Inflammatory macrophage treated with lipopolysaccharide for 1 hour (primary cell): Measurements from ENCODE around the gene SFMBT2.
A peak's percentile ranks its signal among the peaks of the same experiment; 100 is the strongest.
"Not testable (repeated sequence)": the region's sequence is repeated elsewhere in the genome, so short reads cannot be mapped to it uniquely, and the experiment has no call there.

ENCODE experiments used
- DNase-seq, 2 donors: peaks; one replicate each; pipeline ENCODE4 v3.0.0-alpha.2; 2020 to 2022

SFMBT2 gene

DNA sequence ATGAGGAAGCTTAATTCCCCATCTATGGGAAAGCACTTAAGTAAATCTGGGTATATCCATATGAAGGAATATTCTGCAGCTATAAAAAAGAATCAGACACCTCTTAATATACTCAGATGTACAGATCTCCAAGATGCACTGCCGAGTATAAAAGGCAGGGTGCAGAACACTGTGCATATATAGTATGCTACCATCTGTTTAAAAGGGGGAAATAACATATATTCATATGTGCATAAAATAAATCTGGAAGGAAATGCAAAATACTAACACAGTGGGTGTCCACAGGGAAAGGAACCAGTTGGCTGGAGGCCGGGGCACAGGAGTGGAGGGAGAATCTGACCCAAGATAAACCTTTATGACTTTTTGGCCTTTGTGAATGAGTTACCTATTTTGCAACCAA is 201.4 kb downstream of the SFMBT2 start:
- DNase-seq, result no peak

DNA sequence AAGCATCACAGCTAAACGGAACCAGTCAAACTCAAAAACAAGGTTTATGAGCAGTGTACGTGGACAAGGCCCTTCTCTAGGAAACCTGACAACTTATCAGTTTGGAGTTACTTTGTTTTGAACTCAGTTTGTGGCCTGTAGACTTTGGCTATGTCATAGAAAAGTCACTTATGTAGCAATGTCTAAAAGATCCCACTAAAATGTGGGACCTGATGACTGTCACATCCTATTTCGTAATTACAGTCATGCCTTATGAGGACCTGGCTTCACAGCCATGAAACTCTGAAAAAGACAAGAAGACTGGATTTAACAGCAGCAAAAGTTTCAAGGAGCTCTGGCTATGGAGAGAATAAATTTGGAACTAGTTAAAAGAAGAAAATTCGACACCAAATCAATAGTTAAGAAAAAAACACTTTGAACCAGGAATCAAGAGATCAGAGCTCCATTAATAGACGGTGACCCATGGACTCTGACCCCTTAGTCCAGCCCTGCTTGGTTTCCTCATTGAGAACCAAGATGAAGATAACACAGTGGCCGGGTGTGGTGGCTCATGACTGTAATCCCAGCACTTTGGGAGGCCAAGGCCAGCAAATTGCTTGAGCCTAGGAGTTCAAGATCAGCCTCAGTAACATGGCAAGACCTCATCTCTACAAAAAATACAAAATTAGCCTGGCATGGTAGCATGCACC is 204.3 kb downstream of the SFMBT2 start:
- peak; percentile 84 to 94 for DNase-seq

DNA sequence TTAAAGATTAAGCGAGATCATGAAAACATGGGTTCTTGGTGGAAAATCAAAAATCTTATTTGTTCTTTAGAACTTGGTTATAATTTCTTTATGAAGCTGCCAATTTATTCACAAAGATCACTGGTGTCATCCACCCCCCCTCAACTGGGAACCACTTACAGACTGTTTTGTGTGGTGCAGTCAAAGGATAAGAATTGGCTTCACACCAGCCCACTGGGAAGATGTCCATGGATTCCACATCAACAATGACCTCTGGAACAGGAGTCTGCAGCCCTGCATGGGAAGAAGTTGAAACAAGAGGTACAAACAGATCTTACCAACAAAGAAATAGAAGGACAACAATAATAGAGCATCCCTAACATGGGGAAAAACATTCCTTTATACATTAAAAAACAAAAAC is 205.2 kb downstream of the SFMBT2 start:
- no peak for DNase-seq

DNA sequence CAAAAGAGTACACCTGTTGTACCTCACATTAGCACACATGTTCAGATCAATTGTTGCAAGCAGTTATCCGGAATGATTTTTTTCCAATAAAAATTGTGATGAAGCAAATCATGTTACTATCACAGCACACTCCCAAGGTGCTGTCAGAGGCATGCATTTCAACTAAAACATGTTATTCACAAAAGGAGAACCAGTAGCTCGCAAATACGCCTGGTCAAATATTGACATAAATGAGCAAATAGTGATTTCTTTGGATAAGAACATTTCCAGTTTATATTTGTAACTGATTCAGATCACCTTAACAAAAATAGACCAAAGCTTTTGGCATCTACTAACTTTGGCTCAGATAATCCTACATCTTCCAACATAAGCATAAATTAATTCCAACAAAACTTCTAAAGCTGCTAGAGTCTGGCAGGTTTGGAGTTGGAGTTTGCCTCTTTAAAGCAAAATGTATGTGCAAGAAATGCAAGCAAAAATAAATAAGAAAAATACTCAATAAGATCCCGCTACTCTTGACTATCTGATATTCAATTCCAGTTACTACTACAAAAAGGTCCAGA is 208.0 kb downstream of the SFMBT2 start:
- no peak for DNase-seq

DNA sequence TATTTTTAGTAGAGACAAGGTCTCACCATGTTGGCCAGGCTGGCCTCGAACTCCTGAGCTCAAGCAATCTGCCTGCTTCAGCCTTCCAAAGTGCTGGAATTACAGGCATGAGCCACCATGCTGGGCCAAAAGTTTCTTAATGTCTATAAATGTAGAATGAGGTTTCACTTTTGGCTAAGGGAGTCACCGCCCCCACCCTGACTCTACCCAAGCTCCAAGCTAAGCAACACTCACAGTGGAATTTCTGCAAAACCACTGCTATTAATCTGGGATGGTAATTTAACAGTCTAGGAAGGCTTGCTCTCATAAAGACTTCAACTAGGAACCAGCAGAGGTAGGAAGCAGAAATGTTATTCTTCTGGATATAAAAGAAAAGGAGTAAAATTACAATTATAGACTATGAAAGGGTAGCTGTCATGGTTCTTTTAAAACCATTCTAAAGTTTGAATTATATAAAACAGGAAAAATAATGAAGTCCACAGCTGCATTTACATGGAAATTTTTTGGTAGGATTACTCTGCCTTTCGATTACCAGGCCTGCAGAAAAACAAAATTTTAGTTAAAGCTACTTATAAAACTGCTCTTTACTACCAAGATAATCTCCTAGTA is 211.6 kb downstream of the SFMBT2 start:
- peak in 1 of 2 donors; percentile 35 for DNase-seq

GRCh38 chr10:7196284-7196683 is 214.6 kb downstream of the SFMBT2 start:
- no peak for DNase-seq

GRCh38 chr10:7195118-7195517 is 215.7 kb downstream of the SFMBT2 start:
- no peak for DNase-seq

DNA sequence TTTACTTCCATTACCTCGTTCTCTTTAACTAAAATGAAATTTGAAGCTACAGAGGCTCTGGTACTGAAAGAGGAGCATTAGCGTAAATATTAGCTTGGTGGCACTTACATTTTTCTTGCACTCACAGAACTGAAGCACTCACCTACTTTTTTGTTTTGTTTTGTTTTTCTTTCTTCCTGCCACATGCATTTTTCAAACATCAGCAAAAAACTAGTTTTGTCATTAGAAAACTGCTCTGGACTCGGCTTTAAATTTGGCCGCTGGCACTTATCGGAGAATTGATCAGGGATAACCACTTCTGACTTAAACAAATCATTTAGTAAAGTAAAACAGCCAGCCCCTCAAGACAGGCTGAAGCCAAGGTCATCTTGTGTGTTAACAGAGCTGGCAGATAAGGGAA is 216.3 kb downstream of the SFMBT2 start:
- DNase-seq, result no peak

GRCh38 chr10:7193369-7193768 is 217.5 kb downstream of the SFMBT2 start:
- no peak for DNase-seq

DNA sequence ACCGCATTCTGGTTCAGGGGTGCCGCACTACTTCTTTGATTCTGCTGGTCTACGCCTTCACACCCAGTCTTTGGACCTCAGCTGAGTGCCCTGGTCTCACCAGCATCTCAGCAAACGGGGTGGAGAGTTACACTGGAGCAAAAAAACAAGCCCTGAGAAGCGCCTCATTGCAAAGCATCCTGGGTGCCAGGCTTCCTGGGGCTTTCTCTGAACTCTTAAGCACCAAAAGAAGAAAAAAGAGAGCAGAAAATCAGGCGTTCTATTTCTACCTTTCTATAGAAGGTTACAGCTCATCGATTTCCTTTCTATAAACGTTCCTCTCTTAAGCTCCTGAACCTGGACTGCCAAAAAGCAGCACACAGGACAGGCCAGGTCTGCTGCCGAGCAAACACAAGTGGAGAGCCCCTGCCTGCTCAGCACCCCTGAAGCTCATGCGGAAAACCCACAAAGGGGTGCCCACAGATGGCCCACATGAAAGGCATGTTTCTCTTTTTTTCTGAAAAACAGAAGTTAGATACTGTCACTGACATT is 217.9 kb downstream of the SFMBT2 start:
- DNase-seq, result peak; percentile 40 to 63

DNA sequence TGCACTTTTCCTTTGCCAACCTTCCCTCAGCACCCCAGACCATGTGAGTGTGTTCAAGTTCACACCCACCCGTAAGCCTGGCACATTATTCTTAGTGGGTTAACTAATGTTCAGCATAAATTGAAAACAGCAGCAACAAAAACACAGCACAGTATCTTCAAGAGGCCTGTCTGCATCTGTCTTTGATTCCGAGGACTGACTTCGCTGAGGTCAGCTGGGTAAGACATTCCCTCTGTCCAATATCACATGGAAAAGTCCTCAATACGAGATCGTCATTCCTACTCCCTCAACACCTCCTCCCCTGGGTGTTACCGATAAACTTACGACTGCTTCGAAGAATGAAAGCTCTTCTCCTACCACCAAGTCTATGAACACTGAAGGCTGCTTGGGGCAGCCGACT is 218.8 kb downstream of the SFMBT2 start:
- DNase-seq, result no peak

DNA sequence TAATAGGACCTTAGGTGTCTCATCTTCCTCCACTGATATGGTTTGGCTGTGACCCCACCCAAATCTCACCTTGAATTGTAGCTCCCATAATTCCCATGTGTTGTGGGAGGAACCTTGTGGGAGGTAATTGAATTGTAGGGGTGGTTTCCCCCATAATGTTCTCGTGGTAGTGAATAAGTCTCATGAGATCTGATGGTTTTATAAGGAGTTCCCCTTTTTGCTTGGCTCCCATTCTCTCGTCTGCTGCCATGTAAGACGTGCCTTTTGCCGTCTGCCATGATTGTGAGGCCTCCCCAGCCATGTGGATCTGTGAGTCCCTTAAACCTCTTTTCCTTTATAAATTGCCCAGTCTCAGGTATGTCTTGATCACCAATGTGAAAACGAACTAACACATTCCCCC is 220.1 kb downstream of the SFMBT2 start:
- DNase-seq, result peak in 1 of 2 donors; percentile 43

- DNase-seq, result no peak
These were observed 220.9 kb downstream of the SFMBT2 start for GRCh38 chr10:7189909-7190308.

- peak; percentile 71 to 93 for DNase-seq
These were observed 222.3 kb downstream of the SFMBT2 start for GRCh38 chr10:7188456-7189050.

DNA sequence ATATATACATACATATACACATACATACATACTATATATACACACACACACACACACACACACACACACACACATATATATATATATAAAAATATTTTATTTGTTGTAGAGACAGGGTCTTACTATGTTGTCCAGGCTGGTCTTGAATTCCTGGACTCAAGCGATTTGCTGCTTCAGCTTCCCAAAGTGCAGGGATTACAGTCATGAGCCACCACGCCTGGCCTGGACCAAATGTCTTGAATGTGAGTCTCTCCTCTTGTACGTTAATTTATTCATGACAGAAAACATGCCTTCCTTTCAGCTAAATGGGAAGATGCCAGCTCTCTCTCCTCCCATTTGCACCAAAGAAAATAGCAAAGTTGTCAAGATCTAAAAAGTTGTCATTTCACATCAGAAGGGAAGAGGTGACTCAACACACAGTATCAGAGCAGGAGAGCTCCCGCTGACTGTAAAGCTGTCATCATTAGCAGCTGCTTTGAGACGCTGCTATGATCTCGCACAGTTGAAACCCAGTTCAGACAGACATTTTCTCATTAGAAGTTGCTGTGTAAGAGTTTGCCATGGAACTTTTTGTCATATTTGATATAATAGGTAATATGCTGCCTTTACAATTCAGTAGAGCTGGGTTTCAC is 224.3 kb downstream of the SFMBT2 start:
- DNase-seq, result peak; percentile 57 to 86

GRCh38 chr10:7185367-7185690 is 225.5 kb downstream of the SFMBT2 start:
- peak; percentile 81 to 87 for DNase-seq

DNA sequence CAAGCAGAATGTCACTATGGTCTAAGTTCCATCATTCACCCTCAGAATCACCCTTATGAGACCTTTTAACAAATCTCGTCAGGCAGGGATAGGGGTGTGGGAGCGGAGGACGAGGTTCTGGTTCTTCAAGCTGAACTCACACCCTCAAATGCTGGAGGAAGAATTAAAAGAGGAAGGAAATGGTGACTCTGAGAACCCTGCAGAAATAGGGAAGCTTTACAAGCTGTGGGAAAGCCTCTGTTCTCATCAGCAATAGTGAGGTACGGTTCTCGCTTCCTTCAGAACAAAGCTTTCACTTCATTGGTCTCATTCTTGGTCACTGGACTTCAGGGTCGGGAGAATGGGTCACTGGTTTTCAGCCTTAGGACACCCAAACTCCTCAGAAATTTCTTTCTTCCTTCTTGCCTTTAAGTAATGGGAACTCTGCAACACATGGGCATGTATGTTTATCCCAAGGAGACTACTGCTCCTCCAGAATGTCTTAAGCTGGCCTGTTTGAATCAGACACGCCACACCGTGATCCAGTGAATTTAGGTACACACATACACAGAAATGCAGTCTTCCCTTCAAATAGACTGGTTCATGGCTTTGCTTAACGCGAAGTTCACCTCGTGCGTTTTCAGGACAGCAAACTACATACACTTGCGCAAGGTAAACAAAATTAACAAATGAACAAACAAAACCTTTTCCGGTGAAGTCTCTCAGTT is 226.0 kb downstream of the SFMBT2 start:
- peak; percentile 89 to 99 for DNase-seq

- DNase-seq, result peak; percentile 59 to 77
These were observed 226.7 kb downstream of the SFMBT2 start for GRCh38 chr10:7184116-7184515.

DNA sequence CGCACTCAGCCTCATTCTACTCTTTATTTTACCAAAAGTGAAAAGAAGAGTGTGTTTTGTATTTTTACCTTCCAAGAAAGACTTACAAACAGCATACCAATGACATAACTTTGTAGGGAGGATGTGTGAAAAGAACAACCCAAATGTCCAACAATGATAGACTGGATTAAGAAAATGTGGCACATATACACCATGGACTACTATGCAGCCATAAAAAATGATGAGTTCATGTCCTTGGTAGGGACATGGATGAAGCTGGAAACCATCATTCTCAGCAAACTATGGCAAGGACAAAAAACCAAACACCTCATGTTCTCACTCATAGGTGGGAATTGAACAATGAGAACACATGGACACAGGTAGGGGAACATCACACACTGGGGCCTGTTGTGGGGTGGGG is 228.5 kb downstream of the SFMBT2 start:
- not testable (repeated sequence) for DNase-seq

GRCh38 chr10:7181420-7181819 is 229.4 kb downstream of the SFMBT2 start:
- no peak for DNase-seq

- no peak for DNase-seq
These were observed 231.3 kb downstream of the SFMBT2 start for GRCh38 chr10:7179536-7179935.

GRCh38 chr10:7173948-7174347 is 236.9 kb downstream of the SFMBT2 start:
- DNase-seq, result no peak

GRCh38 chr10:7171825-7172224 is 239.0 kb downstream of the SFMBT2 start:
- DNase-seq, result no peak
